ENCODE data around the gene MAST3. TPM values are rescaled to one million over a fixed set of nuclear protein-coding genes. Genes with fewer than 3 reads are reported as not detected.
A peak's percentile ranks its signal among the peaks of the same experiment; 100 is the strongest.

The MAST3 gene
- total RNA-seq, 1 donor from 2014 or later, result 9.6 TPM

GRCh38 chr19:18165794-18166544, 68.4 kb downstream of the MAST3 start:
- TF ChIP-seq POLR2A (IDR thresholded peaks at IDR 0.05) (no peak), POLR2AphosphoS5 (IDR thresholded peaks at IDR 0.05; ENCODE audit: insufficient read depth in 1 of 2, low read depth in 1 of 2) (no peak)
- TF ChIP-seq, protein P1, sequence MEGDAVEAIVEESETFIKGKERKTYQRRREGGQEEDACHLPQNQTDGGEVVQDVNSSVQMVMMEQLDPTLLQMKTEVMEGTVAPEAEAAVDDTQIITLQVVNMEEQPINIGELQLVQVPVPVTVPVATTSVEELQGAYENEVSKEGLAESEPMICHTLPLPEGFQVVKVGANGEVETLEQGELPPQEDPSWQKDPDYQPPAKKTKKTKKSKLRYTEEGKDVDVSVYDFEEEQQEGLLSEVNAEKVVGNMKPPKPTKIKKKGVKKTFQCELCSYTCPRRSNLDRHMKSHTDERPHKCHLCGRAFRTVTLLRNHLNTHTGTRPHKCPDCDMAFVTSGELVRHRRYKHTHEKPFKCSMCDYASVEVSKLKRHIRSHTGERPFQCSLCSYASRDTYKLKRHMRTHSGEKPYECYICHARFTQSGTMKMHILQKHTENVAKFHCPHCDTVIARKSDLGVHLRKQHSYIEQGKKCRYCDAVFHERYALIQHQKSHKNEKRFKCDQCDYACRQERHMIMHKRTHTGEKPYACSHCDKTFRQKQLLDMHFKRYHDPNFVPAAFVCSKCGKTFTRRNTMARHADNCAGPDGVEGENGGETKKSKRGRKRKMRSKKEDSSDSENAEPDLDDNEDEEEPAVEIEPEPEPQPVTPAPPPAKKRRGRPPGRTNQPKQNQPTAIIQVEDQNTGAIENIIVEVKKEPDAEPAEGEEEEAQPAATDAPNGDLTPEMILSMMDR (IDR thresholded peaks at IDR 0.05), result no peak
- peaks cover 0 to 69% of the 10 kb centered on the region in 2 donors for H3K36me3 ChIP-seq
- peak in 1 of 2 donors; percentile 74 for DNase-seq (ENCODE audit: extremely low spot score in 2 of 2)
- intact Hi-C loops (cut with DNase I), result loop anchor here (5.0 kb wide), 1 partner anchor 54 kb away; no protein-coding TSS in a partner anchor
- H3K27ac ChIP-seq, result no peak overlapping the region
- no peaks in the 10 kb centered on the region for H3K27me3 ChIP-seq
- H3K9me3 ChIP-seq, result no peaks in the 10 kb centered on the region
- H3K4me3 ChIP-seq, result no peak overlapping the region
- peaks cover 9% of the 10 kb centered on the region for H3K4me1 ChIP-seq

- Histone ChIP-seq H3K27me3 (no peaks in the 10 kb centered on the region), H3K9me3 (no peaks in the 10 kb centered on the region), H3K4me1 (peaks cover 1% of the 10 kb centered on the region), H3K36me3 (peaks cover 0 to 67% of the 10 kb centered on the region in 2 donors), H3K4me3 (no peak overlapping the region), H3K27ac (no peak overlapping the region)
- TF ChIP-seq, protein P1 (IDR thresholded peaks at IDR 0.05), result no peak
- no peak for TF ChIP-seq POLR2AphosphoS5 (IDR thresholded peaks at IDR 0.05; ENCODE audit: insufficient read depth in 1 of 2, low read depth in 1 of 2)
- TF ChIP-seq POLR2A (IDR thresholded peaks at IDR 0.05), result no peak
- intact Hi-C loops (cut with DNase I), result loop anchor here (5.0 kb wide), 1 partner anchor 55 kb away; no protein-coding TSS in a partner anchor
- DNase-seq (ENCODE audit: extremely low spot score in 2 of 2), result peak in 1 of 2 donors; percentile 84
These were observed 69.4 kb downstream of the MAST3 start for GRCh38 chr19:18167011-18167410.

DNA sequence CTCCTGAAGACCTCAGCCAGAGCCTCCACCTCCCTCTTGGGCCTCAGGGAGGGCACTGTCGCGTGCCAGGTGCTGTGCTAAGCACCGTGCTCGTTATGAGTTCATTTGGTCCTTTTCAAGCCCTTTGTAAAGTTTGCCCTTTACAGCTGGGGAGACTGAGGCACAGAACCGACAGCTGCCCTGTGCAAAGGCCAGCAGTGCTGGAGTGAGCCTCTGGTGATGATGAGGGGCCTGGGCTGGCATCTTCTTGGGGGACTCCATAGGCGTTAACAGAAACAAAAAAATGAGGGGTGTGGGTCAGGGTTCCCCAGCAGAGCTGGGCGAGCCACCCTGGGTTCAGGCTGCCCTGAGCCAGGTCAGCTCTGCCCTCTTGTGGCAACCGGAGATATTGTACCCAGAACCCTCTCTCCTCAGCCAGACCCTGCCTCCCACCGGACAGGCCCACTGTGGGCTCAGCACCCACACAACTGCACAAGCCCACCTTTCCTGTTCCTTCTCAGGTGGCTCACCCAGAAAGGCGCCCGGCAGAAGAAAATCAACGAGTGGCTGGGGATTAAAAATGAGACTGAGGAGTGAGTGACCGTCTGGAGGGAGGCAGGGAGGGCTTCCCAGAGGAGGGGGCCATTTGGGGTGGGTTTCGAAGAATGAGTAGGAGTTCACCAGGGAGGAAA, 70.5 kb downstream of the MAST3 start:
- Histone ChIP-seq H3K36me3 (peaks cover 0 to 56% of the 10 kb centered on the region in 2 donors), H3K27me3 (no peaks in the 10 kb centered on the region), H3K4me1 (peaks cover 2% of the 10 kb centered on the region), H3K27ac (no peak overlapping the region), H3K9me3 (no peaks in the 10 kb centered on the region), H3K4me3 (no peak overlapping the region)
- DNase-seq (ENCODE audit: extremely low spot score in 2 of 2), result peak in 1 of 2 donors; percentile 67
- TF ChIP-seq, protein P1 (IDR thresholded peaks at IDR 0.05), result peak; percentile 43 to 62 (median 50)
- TF ChIP-seq POLR2AphosphoS5 (IDR thresholded peaks at IDR 0.05; ENCODE audit: insufficient read depth in 1 of 2, low read depth in 1 of 2), result no peak
- intact Hi-C loops (cut with DNase I), result loop anchor here (5.0 kb wide), 1 partner anchor 56 kb away; no protein-coding TSS in a partner anchor

DNA sequence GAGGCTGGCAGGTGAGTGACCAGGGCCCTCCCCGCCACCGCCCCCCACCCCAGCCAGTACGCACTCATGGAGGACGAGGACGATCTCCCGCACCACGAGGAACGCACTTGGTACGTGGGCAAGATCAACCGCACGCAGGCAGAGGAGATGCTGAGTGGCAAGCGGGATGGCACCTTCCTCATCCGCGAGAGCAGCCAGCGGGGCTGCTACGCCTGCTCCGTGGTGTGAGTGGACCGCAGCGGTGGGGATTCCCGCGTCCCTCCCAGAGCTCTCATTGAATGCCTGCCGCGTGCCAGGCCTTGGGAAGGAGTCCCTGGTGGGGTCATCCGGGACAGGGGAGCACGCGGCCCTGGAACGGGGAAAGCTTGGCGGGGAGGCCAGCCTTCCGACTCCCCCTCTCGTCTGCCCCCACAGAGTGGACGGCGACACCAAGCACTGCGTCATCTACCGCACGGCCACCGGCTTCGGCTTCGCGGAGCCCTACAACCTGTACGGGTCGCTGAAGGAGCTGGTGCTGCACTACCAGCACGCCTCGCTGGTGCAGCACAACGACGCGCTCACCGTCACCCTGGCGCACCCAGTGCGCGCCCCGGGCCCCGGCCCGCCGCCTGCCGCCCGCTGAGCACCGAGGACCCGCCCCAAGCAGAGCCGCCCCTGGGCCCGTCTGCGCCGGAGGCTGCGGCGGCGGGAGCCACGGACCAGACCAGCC, 71.2 kb downstream of the MAST3 start:
- Histone ChIP-seq H3K4me1 (peaks cover 5% of the 10 kb centered on the region), H3K27ac (no peak overlapping the region), H3K4me3 (no peak overlapping the region), H3K36me3 (peaks cover 0 to 50% of the 10 kb centered on the region in 2 donors), H3K27me3 (no peaks in the 10 kb centered on the region), H3K9me3 (no peaks in the 10 kb centered on the region)
- intact Hi-C loops (cut with DNase I), result loop anchor here (5.0 kb wide), 1 partner anchor 57 kb away; no protein-coding TSS in a partner anchor
- peak in 1 of 2 donors; percentile 92 for DNase-seq (ENCODE audit: extremely low spot score in 2 of 2)
- TF ChIP-seq, protein P1 (IDR thresholded peaks at IDR 0.05), result no peak
- TF ChIP-seq POLR2AphosphoS5 (IDR thresholded peaks at IDR 0.05; ENCODE audit: insufficient read depth in 1 of 2, low read depth in 1 of 2) (no peak), POLR2A (IDR thresholded peaks at IDR 0.05) (no peak)

Data from vagina (tissue), 2 donors.